Loucy (cell line): ENCODE measurements around the gene ELL2.

Experiments
- H2AFZ ChIP-seq: fragments of 200-600 bp; sonication (generic); 2 replicates; pipeline ENCODE4 v1.6.0; 2016; ENCODE audit warnings: antibody characterized with exemption, mild to moderate bottlenecking, low read length, moderate library complexity
- H3F3A ChIP-seq: fragments of 200-600 bp; 2 replicates; pipeline ENCODE4 v1.6.0; 2016; ENCODE audit warnings: antibody characterized with exemption, low read depth, mild to moderate bottlenecking
- H3K27me3 ChIP-seq: fragments of 200-600 bp; sonication (generic); 2 replicates; pipeline ENCODE4 v1.6.1; 2014; ENCODE audit warnings: low read length, mild to moderate bottlenecking; ENCODE audit not compliant: insufficient read depth, poor library complexity, severe bottlenecking
- H3K36me3 ChIP-seq: fragments of 200-600 bp; sonication (generic); 2 replicates; pipeline ENCODE4 v1.6.1; 2016; ENCODE audit warnings: low read length; ENCODE audit not compliant: insufficient read depth
- H3K4me1 ChIP-seq: fragments of 200-600 bp; sonication (generic); 2 replicates; pipeline ENCODE4 v1.5.1; 2014; ENCODE audit warnings: low read length, mild to moderate bottlenecking; ENCODE audit not compliant: insufficient read depth, poor library complexity, severe bottlenecking
- H3K4me2 ChIP-seq: fragments of 200-600 bp; sonication (generic); 2 replicates; pipeline ENCODE4 v1.6.0; 2014; ENCODE audit warnings: antibody characterized with exemption, low read length, low read depth, mild to moderate bottlenecking; ENCODE audit not compliant: poor library complexity, severe bottlenecking
- H3K4me3 ChIP-seq: fragments of 200-600 bp; sonication (generic); 2 replicates; pipeline ENCODE4 v1.5.1; 2014; ENCODE audit warnings: low read length, mild to moderate bottlenecking, mixed read lengths; ENCODE audit not compliant: poor library complexity, severe bottlenecking
- H3K79me2 ChIP-seq: fragments of 200-600 bp; sonication (generic); 2 replicates; pipeline ENCODE4 v1.6.1; 2014; ENCODE audit warnings: low read length; ENCODE audit not compliant: insufficient read depth
- H3K9ac ChIP-seq: fragments of 200-600 bp; sonication (generic); 2 replicates; pipeline ENCODE4 v1.6.0; 2014; ENCODE audit warnings: mild to moderate bottlenecking, low read depth, low read length, moderate library complexity; ENCODE audit not compliant: poor library complexity, severe bottlenecking
- H3K9me2 ChIP-seq: fragments of 200-600 bp; sonication (generic); replicated peaks from 2 replicates; pipeline ENCODE4 v1.6.1; 2016; ENCODE audit warnings: low read depth, low read length, mixed read lengths
- H3K9me3 ChIP-seq: fragments of 200-600 bp; sonication (generic); 2 replicates; pipeline ENCODE4 v1.6.1; 2014; ENCODE audit warnings: mild to moderate bottlenecking, antibody characterized with exemption, low read length, low read depth; ENCODE audit not compliant: insufficient read depth
- H4K20me1 ChIP-seq: fragments of 200-600 bp; sonication (generic); 2 replicates; pipeline ENCODE4 v1.6.0; 2014; ENCODE audit warnings: antibody characterized with exemption, low read length, mild to moderate bottlenecking; ENCODE audit not compliant: insufficient read depth, poor library complexity, severe bottlenecking
- EZH2phosphoT487 ChIP-seq: fragments of 200-600 bp; IDR thresholded peaks from 2 replicates; pipeline ENCODE4 v1.6.1; 2018; ENCODE audit warnings: antibody characterized with exemption, mild to moderate bottlenecking, moderate library complexity, borderline replicate concordance
- TF ChIP-seq, protein P1 (sequence below): fragments of 200-600 bp; sonication (generic); conservative IDR thresholded peaks from 2 replicates; pipeline ENCODE4 v1.5.1; 2014; ENCODE audit warnings: mild to moderate bottlenecking, antibody characterized with exemption, low read length

The ELL2 gene

DNA sequence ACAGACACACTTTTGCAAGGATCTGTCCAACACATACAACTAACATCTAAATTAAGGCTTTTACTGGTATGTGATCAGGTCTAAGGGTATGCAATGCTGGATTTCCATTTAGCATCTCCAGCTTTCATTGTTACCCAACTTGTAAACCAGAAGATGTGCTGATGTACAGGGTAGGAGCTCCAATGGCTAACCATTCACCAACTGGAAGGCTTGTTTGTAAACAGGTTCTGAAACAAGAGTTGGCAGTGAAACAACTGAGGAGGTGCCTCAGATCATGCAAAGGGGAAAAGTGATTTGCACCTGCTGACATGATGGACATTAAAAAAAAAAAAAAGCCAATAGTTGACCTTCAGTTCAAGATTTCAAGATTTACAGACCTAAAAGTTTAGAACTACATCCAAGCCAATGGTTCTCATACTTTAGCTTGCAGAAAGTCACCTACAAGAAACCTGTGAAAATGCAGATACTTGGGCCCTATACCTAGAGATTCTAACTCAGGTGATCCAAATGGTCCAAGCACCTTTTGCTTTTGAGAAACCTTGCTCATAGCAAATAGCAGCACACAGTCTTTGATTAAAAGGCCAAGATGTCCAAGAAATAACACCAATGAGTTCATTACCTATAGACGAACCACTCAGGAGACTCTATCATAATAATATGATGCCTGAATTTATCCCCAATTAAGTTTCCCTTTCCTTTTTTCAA, 75.2 kb downstream of the ELL2 start:
- Histone ChIP-seq H3K27me3 (no peaks in the 10 kb centered on the region), H2AFZ (no peak overlapping the region), H3K4me1 (no peaks in the 10 kb centered on the region), H3K36me3 (no peaks in the 10 kb centered on the region), H3K79me2 (no peaks in the 10 kb centered on the region), H3K9me3 (no peaks in the 10 kb centered on the region), H4K20me1 (no peaks in the 10 kb centered on the region), H3K4me3 (no peak overlapping the region), H3F3A (no peaks in the 10 kb centered on the region), H3K9me2 (no peaks in the 10 kb centered on the region), H3K9ac (no peak overlapping the region), H3K4me2 (no peak overlapping the region)
- TF ChIP-seq, protein P1, sequence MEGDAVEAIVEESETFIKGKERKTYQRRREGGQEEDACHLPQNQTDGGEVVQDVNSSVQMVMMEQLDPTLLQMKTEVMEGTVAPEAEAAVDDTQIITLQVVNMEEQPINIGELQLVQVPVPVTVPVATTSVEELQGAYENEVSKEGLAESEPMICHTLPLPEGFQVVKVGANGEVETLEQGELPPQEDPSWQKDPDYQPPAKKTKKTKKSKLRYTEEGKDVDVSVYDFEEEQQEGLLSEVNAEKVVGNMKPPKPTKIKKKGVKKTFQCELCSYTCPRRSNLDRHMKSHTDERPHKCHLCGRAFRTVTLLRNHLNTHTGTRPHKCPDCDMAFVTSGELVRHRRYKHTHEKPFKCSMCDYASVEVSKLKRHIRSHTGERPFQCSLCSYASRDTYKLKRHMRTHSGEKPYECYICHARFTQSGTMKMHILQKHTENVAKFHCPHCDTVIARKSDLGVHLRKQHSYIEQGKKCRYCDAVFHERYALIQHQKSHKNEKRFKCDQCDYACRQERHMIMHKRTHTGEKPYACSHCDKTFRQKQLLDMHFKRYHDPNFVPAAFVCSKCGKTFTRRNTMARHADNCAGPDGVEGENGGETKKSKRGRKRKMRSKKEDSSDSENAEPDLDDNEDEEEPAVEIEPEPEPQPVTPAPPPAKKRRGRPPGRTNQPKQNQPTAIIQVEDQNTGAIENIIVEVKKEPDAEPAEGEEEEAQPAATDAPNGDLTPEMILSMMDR = no peak
- no peak for TF ChIP-seq EZH2phosphoT487

DNA sequence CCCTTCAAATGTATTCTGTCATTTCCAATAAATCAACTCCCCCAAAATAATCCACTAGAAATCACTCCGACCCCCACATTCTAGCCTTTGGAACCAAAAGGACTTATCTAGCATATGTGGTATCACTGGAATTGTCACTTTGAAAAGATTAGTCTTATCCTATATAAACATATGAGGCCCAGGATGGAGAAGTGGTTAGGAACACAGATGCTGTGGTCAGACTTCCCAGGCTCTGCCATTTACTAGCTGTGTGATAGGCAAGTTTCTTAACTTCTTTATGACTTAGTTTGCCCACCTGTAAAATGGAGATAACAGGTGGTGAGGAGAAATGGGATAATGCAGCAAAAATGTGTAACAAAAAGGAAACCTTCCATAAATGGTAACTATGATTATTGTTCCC, 77.1 kb downstream of the ELL2 start:
- H2AFZ ChIP-seq = no peak overlapping the region
- H3K4me2 ChIP-seq = no peak overlapping the region
- H3K9me2 ChIP-seq = no peaks in the 10 kb centered on the region
- no peaks in the 10 kb centered on the region for H3F3A ChIP-seq
- no peaks in the 10 kb centered on the region for H3K9me3 ChIP-seq
- H3K4me1 ChIP-seq = no peaks in the 10 kb centered on the region
- TF ChIP-seq EZH2phosphoT487 = no peak
- TF ChIP-seq, protein P1 = no peak
- no peaks in the 10 kb centered on the region for H3K79me2 ChIP-seq
- H3K4me3 ChIP-seq = no peak overlapping the region
- no peaks in the 10 kb centered on the region for H4K20me1 ChIP-seq
- H3K27me3 ChIP-seq = no peaks in the 10 kb centered on the region
- no peaks in the 10 kb centered on the region for H3K36me3 ChIP-seq
- no peak overlapping the region for H3K9ac ChIP-seq

DNA sequence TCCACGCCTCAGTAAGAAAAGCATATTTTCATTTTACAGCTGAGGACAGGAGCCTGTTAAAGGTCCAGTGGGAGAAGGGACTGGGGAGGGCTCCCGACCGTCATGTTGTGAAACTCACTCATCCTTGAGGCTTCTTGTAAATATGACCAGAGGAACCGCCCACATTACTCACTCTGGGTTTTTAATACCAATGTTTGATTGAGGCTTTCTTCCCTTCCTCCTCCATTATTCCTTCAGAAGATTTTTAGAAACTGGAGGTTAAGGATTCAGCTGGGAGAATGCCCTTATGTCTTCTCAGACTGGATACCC, 77.7 kb downstream of the ELL2 start:
- Histone ChIP-seq H3K27me3 (no peaks in the 10 kb centered on the region), H4K20me1 (no peaks in the 10 kb centered on the region), H3K4me2 (no peak overlapping the region), H3K9me3 (no peaks in the 10 kb centered on the region), H3F3A (no peaks in the 10 kb centered on the region), H3K9me2 (no peaks in the 10 kb centered on the region), H3K36me3 (no peaks in the 10 kb centered on the region), H3K79me2 (no peaks in the 10 kb centered on the region), H2AFZ (no peak overlapping the region), H3K4me1 (no peaks in the 10 kb centered on the region), H3K9ac (no peak overlapping the region), H3K4me3 (no peak overlapping the region)
- TF ChIP-seq, protein P1 = no peak
- no peak for TF ChIP-seq EZH2phosphoT487
